GM23338 (cell line): ENCODE measurements around the gene MYO5B. TPM values are rescaled to one million over a fixed set of nuclear protein-coding genes. Genes with fewer than 3 reads are reported as not detected.

Experiments
- ATAC-seq: fragments of 200-7000 bp; cut with Tn5 transposase; 3 replicates; pipeline ENCODE4 v1.9.1; 2020
- DNase-seq: peaks from one replicate; pipeline ENCODE4 v3.0.0-alpha.2; 2015; ENCODE audit warnings: low spot score
- H2AFZ ChIP-seq: fragments of 200-600 bp; sonication (generic); 2 replicates; pipeline ENCODE4 v1.8.0; 2016; ENCODE audit warnings: antibody characterized with exemption, mild to moderate bottlenecking, moderate library complexity
- H3F3A ChIP-seq: fragments of 200-600 bp; sonication (generic); replicated peaks from 2 replicates; pipeline ENCODE4 v1.8.0; 2017; ENCODE audit warnings: antibody characterized with exemption, mixed run types, low read depth
- H3K27ac ChIP-seq: fragments of 200-600 bp; sonication (generic); 2 replicates; pipeline ENCODE4 v1.6.1; 2016; ENCODE audit warnings: low read depth
- H3K27me3 ChIP-seq: fragments of 200-600 bp; sonication (generic); 2 replicates; pipeline ENCODE4 v1.8.0; 2016; ENCODE audit warnings: mild to moderate bottlenecking, mixed run types, moderate library complexity; ENCODE audit not compliant: insufficient read depth
- H3K36me3 ChIP-seq: fragments of 200-600 bp; sonication (generic); 2 replicates; pipeline ENCODE4 v1.8.0; 2016; ENCODE audit warnings: mild to moderate bottlenecking; ENCODE audit not compliant: insufficient read depth
- H3K4me1 ChIP-seq: fragments of 200-600 bp; sonication (generic); 2 replicates; pipeline ENCODE4 v1.8.0; 2016; ENCODE audit warnings: mild to moderate bottlenecking, moderate library complexity; ENCODE audit not compliant: insufficient read depth
- H3K4me2 ChIP-seq: fragments of 200-600 bp; sonication (generic); 2 replicates; pipeline ENCODE4 v1.7.1; 2017; ENCODE audit warnings: mixed run types
- H3K4me3 ChIP-seq: fragments of 200-600 bp; sonication (generic); 2 replicates; pipeline ENCODE4 v1.6.1; 2016; ENCODE audit warnings: mixed run types
- H3K79me2 ChIP-seq: fragments of 200-600 bp; sonication (generic); replicated peaks from 2 replicates; pipeline ENCODE4 v1.8.0; 2017; ENCODE audit warnings: mild to moderate bottlenecking; ENCODE audit not compliant: insufficient read depth
- H3K9me2 ChIP-seq: fragments of 200-600 bp; sonication (generic); 2 replicates; pipeline ENCODE4 v1.8.0; 2017; ENCODE audit not compliant: insufficient read depth
- H4K20me1 ChIP-seq: fragments of 200-600 bp; sonication (generic); replicated peaks from 2 replicates; pipeline ENCODE4 v1.8.0; 2017; ENCODE audit warnings: mild to moderate bottlenecking; ENCODE audit not compliant: insufficient read depth
- H3K27ac Mint-ChIP-seq: 2 replicates; pipeline ENCODE4 v1.8.0; 2020; ENCODE audit warnings: inconsistent platforms, mild to moderate bottlenecking, moderate library complexity, mixed read lengths
- H3K27me3 Mint-ChIP-seq: 3 replicates; pipeline ENCODE4 v1.8.0; 2022; ENCODE audit warnings: low read depth, mild to moderate bottlenecking, moderate library complexity, mixed read lengths, inconsistent platforms; ENCODE audit not compliant: insufficient read depth, poor library complexity
- H3K36me3 Mint-ChIP-seq: 3 replicates; pipeline ENCODE4 v1.8.0; 2021; ENCODE audit warnings: low read depth, mild to moderate bottlenecking, inconsistent platforms, moderate library complexity, mixed read lengths
- H3K4me1 Mint-ChIP-seq: 3 replicates; pipeline ENCODE4 v1.8.0; 2020; ENCODE audit warnings: mild to moderate bottlenecking, inconsistent platforms, mixed read lengths
- H3K4me3 Mint-ChIP-seq: 3 replicates; pipeline ENCODE4 v1.8.0; 2021; ENCODE audit warnings: moderate library complexity, mild to moderate bottlenecking, inconsistent platforms, mixed read lengths
- H3K9me3 Mint-ChIP-seq: 3 replicates; pipeline ENCODE4 v1.8.0; 2020; ENCODE audit warnings: moderate library complexity, mild to moderate bottlenecking, inconsistent platforms, mixed read lengths
- CREB1 ChIP-seq: fragments of 250-450 bp; sonication (Bioruptor Pico); IDR thresholded peaks from 2 replicates; pipeline ENCODE4 v1.5.0; 2020; ENCODE audit warnings: low read depth, mild to moderate bottlenecking, moderate library complexity
- EZH2 ChIP-seq: fragments of 200-600 bp; sonication (generic); IDR thresholded peaks from one replicate; pipeline ENCODE4 v1.8.0; 2017; ENCODE audit warnings: antibody characterized with exemption, mild to moderate bottlenecking, low read depth; ENCODE audit not compliant: unreplicated experiment
- EZH2phosphoT487 ChIP-seq: fragments of 200-600 bp; sonication (generic); IDR thresholded peaks from one replicate; pipeline ENCODE4 v1.8.1; 2018; ENCODE audit warnings: antibody characterized with exemption; ENCODE audit not compliant: unreplicated experiment
- NANOG ChIP-seq: IDR thresholded peaks from 2 replicates; pipeline ENCODE4 v1.6.1; 2016; ENCODE audit warnings: antibody characterized with exemption, borderline replicate concordance
- POLR2AphosphoS5 ChIP-seq: IDR thresholded peaks from 2 replicates; pipeline ENCODE4 v1.6.1; 2016; ENCODE audit warnings: antibody characterized with exemption, low read depth
- STAT1 ChIP-seq: IDR thresholded peaks from one replicate; pipeline ENCODE4 v1.6.1; 2016; ENCODE audit warnings: antibody characterized with exemption; ENCODE audit not compliant: unreplicated experiment
- polyA plus RNA-seq: library from polyadenylated mRNA; unstranded; fragments of >200 nt; fragmentation: Nextera tagmentation; extraction: Ambion mirVana; gene quantifications from 2 replicates; pipeline ENCODE4 v1.2.1, GENCODE V29; 2016
- total RNA-seq: library from RNA; depleted of rRNA; stranded (reverse); fragments of >200 nt; shearing (Covaris generic); gene quantifications from 2 replicates; pipeline ENCODE4 v1.2.3, GENCODE V29; 2014
- TF ChIP-seq, protein P1 (sequence below), 2 experiments: fragments of 200-600 bp in 1 of 2; sonication (generic) in 1 of 2; conservative IDR thresholded peaks; 2 replicates each; pipeline versions ENCODE4 v1.5.1 to v1.6.1; 2016 to 2017; ENCODE audit warnings: antibody characterized with exemption in 2 of 2, low read depth in 2 of 2, mild to moderate bottlenecking in 2 of 2, moderate library complexity in 1 of 2

MYO5B gene
- total and polyA plus RNA-seq, 2 experiments from 2014 or later: 3.2 to 19.1 TPM

DNA sequence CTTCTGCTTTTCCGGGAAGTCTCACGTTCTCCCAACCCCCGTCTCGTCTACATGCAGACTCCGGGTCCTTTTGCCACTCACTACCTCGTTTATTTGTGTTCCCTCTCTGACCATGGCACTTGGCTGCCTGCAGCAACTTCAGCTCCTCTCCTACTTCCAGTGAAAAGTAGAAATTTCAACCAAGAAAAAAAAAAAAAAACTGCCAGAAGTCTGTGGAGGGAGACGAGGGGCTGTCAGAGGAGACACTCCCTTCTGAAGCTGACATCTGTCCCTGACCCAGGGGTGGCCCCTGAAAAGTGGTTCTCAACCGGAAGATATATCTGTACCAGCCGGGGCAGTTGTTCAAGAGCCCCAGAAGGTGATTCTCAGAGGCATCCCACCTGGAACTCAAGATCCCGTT is 742 bp upstream of the MYO5B start (continued):
- TF ChIP-seq EZH2phosphoT487: no peak
- TF ChIP-seq, protein P1, sequence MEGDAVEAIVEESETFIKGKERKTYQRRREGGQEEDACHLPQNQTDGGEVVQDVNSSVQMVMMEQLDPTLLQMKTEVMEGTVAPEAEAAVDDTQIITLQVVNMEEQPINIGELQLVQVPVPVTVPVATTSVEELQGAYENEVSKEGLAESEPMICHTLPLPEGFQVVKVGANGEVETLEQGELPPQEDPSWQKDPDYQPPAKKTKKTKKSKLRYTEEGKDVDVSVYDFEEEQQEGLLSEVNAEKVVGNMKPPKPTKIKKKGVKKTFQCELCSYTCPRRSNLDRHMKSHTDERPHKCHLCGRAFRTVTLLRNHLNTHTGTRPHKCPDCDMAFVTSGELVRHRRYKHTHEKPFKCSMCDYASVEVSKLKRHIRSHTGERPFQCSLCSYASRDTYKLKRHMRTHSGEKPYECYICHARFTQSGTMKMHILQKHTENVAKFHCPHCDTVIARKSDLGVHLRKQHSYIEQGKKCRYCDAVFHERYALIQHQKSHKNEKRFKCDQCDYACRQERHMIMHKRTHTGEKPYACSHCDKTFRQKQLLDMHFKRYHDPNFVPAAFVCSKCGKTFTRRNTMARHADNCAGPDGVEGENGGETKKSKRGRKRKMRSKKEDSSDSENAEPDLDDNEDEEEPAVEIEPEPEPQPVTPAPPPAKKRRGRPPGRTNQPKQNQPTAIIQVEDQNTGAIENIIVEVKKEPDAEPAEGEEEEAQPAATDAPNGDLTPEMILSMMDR (conservative IDR thresholded peaks at IDR 0.05; ENCODE audit: low read depth in 2 of 2): no peak
- TF ChIP-seq CREB1: no peak
- TF ChIP-seq EZH2: no peak
- TF ChIP-seq NANOG: no peak
- TF ChIP-seq POLR2AphosphoS5: no peak

DNA sequence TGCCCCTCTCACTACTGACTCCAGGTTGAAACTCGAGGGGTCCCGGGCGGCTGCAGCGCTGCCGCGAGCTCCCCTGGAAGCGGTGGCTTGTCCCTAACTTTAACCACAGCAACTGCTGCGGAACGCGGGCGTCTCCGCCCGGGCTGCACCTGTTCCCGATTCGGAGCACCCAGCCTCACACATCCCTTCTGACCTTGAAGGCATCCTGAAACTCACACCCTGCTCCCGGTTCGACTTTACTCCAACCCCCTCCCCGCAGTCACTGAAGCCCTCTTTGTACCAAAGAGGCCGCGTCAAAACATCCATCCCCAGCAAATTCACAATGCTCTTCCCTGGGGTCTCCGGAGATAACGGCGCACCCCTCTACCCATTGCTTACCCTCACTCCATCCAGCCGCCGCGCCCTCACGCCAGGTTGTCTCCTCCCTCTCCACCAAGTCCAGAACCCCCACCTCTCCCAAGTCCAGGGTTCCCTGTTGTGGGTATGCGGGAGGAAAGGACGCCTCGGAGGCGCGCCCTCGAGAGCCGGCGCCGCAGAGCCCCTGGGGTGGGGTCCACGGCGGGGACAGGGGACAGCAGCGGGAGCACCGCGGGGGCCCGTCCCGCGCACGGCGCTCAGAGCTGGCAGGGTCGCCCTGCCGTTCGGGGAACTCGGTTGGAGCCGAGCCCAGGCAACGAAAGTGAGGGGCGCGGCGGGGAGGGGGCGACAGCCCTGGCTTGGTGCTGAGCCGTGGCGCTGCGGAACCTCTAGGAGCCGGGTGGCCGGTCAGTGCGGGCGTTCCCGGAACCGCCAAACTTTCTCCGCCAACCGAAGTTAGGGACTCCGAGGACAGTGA is 934 bp downstream of the MYO5B start:
- peak overlapping the region; percentile 93 for H2AFZ ChIP-seq
- ATAC-seq: peak; percentile 44
- H3K27ac Mint-ChIP-seq: no peak overlapping the region

DNA sequence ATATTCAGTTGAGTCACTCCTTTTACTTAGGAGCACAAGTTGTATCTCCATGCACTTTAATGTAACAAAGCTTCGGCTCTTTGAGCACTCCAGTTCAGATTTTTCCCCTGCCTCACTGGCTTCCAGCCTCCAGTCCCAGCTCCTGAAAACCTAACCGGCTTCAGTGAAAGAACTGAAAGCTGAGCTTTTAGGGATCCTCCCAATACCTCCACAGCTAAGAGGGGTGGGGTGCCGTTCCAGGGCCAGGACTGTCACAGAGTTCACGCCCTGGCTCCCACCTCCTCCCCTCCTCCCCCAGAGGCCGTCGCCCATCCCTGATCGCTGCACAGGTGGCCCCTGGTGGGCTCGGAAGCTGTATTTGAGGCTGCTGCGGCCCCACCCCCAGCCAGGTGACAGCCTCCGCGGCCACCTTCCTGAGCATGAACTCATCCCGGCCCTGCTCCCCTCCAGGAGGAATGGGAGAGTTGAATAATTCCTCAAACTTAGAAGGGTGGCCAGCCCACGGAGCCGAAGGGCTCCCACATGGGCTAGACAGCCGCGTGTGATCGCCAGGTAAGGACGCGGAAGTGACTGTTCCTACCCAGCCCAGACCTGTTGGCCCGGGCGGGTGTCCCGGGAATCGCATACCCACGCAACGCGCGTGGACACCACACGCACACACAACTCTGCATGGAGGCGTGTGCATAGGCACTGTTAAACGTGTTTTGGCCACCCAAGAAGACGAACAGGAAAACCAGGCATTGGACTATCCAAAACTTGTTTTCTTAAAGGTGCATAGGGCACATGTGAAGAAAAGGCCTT is 1.8 kb downstream of the MYO5B start:
- H3K4me3 ChIP-seq: peak overlapping the region; percentile 79
- TF ChIP-seq, protein P1 (conservative IDR thresholded peaks at IDR 0.05; ENCODE audit: low read depth in 2 of 2): no peak
- TF ChIP-seq EZH2 (no peak), CREB1 (no peak)

More for the DNA sequence above, 934 bp downstream of the MYO5B start:
- no peaks in the 10 kb centered on the region for H3K36me3 Mint-ChIP-seq
- H3F3A ChIP-seq: 0 out of 2 replicates have a peak, but pooled peaks cover 4% of the 10 kb centered on the region
- H3K4me1 Mint-ChIP-seq: peaks cover 15% of the 10 kb centered on the region
- no peak overlapping the region for H3K27ac ChIP-seq
- H3K4me3 Mint-ChIP-seq: peak overlapping the region; percentile 76
- no peaks in the 10 kb centered on the region for H3K36me3 ChIP-seq
- H4K20me1 ChIP-seq: peaks cover 5% of the 10 kb centered on the region; the same call in 1 of the 2 replicates
- H3K4me1 ChIP-seq: peaks cover 22% of the 10 kb centered on the region; the same call in 1 of the 2 replicates
- H3K9me3 Mint-ChIP-seq: no peaks in the 10 kb centered on the region
- peak overlapping the region; percentile 95 for H3K4me2 ChIP-seq
- H3K27me3 ChIP-seq: peaks cover 73% of the 10 kb centered on the region
- peaks cover 42% of the 10 kb centered on the region for H3K27me3 Mint-ChIP-seq
- H3K9me2 ChIP-seq: no peaks in the 10 kb centered on the region
- peak overlapping the region; percentile 79 for H3K4me3 ChIP-seq
- TF ChIP-seq STAT1 (no peak), EZH2 (peak; percentile 60)
- no peaks in the 10 kb centered on the region for H3K79me2 ChIP-seq
- DNase-seq: peak; percentile 50

More for the DNA sequence above, 1.8 kb downstream of the MYO5B start:
- Histone ChIP-seq H3K4me2 (peak overlapping the region; percentile 95), H2AFZ (peak overlapping the region; percentile 59), H3K79me2 (no peaks in the 10 kb centered on the region), H3F3A (0 out of 2 replicates have a peak, but pooled peaks cover 4% of the 10 kb centered on the region), H3K9me2 (no peaks in the 10 kb centered on the region), H3K4me1 (peaks cover 22% of the 10 kb centered on the region; the same call in 1 of the 2 replicates), H3K27ac (no peak overlapping the region), H4K20me1 (peaks cover 5% of the 10 kb centered on the region; the same call in 1 of the 2 replicates), H3K36me3 (no peaks in the 10 kb centered on the region), H3K27me3 (peaks cover 73% of the 10 kb centered on the region)
- no peaks in the 10 kb centered on the region for H3K36me3 Mint-ChIP-seq
- H3K27ac Mint-ChIP-seq: no peak overlapping the region
- peaks cover 15% of the 10 kb centered on the region for H3K4me1 Mint-ChIP-seq
- H3K9me3 Mint-ChIP-seq: no peaks in the 10 kb centered on the region
- ATAC-seq (peak; percentile 16), DNase-seq (peak; percentile 44)
- peaks cover 43% of the 10 kb centered on the region for H3K27me3 Mint-ChIP-seq
- H3K4me3 Mint-ChIP-seq: peak overlapping the region; percentile 76
